HG03097 (cell line): Measurements from ENCODE around the gene GRK2.
"Not testable (repeated sequence)": the region's sequence is repeated elsewhere in the genome, so short reads cannot be mapped to it uniquely, and the experiment has no call there.

Source experiments
- ATAC-seq: cut with Tn5 transposase; IDR thresholded peaks from one replicate; pipeline ENCODE4 v1.9.1; 2021; ENCODE audit not compliant: unreplicated experiment, low FRiP score

The GRK2 gene

DNA sequence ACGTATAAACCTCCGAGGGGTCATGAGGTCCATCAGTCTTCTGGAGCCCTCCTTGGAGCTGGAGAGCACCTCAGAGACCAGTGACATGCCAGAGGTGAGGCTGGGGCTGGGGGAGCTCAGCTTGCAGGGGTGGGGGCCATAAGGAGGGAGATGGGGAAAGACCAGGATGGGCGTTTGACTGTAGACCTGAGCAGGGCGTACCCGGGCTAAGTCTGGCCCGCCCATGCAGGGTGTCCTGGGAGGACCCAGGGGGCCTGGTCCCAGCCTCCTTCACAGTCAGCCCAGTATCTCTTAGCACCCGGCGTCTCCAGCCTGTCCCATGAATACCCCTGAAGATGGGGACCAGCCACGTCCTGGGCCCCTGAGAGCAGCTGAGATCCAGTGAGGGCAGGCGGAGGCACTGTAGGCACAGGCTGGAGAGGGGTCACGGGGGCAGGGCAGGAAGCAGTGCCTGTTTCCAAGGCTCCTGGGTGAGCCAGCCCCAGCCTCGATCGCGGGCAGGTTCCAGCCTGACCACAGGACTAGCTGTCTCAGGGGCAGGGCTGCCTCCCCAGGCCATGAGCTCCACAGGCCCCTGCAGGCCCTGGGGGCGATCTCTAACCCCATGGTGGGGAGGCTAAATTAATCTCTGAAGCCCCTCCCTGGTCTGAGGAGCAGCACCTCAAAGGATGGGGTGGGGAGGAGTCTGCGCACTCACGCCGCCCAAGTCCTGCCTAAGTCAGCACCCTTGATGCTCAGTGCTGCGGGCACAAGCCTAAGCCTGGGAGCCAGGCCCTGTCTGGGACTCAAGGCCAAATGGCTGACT, 44.2 kb downstream of the GRK2 start:
- no peak for ATAC-seq

DNA sequence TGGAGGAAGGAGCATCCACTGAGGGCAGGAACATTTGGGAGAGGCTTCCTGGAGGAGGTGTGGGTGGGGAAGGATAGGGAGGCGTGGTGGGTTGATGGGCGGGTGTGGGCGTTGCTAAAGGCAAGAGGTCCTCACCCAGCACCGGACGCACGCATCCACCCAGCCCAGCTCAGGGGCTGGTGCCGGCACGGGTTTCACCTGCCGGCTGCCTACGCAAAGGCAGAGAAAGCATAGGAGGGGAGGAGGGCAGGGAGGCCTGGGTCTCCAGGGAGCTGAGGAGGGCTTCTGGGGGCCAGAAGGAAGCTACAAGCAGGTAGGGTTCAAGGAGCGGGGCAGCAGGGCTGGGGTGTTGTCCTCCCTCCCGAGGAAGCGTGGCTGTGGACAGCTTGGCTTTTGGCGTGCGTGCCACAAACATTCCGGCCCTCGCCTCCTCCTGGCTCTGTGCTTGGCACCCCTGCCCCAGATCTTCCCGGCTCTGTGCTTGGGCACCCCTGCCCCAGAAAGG, 44.8 kb downstream of the GRK2 start:
- ATAC-seq = no peak

DNA sequence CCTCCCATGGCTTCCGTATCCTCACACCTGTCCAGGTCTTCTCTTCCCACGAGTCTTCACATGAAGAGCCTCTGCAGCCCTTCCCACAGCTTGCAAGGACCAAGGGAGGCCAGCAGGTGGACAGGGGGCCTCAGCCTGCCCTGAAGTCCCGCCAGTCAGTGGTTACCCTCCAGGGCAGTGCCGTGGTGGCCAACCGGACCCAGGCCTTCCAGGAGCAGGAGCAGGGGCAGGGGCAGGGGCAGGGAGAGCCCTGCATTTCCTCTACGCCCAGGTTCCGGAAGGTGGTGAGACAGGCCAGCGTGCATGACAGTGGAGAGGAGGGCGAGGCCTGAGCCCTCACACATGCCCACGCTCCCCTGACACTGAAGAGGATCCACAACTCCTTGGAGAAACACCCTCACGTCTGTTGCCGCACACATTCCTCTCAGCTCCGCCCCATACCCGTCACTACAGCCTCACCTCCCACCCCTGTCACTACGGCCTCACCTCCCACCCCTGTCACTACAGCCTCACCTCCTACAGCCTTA, 45.3 kb downstream of the GRK2 start:
- no peak for ATAC-seq

DNA sequence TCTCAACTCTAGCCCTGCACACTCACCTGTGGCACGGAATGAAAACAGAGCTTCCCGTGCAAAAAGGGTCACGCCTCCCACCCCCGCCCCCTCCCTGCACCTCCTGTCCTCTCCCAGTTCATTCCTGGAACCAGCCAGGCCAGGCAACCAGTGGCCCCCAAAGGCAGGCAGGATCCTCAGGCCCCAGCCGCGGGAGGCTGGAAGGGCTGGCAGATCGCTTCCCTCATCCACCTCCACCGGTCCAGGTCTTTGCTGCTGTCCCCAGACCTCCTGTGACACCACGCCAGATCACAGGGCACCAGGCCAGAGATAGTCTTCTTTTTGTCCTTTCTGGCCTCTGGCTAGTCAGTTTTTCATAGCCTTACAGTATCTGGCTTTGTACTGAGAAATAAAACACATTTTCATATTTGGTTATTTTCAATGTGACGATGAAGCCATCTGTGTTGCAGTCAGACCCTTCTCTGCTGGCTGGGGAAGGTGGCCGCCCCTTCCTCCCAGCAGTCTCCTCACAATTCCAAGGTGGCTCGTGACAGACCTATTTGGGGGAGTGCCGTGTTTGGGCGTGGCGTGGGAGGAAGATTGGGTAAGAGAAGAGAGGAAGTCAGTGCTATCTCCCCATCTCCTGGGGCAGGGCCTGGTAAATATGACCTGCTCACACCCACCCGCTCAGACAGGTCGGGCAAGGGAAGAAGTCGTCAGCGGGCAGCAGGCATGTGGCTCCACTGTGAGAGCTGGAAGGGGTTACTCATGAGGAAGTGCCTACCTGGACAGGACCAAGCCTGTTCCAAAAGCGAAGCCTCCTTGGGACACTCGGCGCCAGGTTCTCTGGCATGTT, 46.1 kb downstream of the GRK2 start:
- no peak for ATAC-seq

DNA sequence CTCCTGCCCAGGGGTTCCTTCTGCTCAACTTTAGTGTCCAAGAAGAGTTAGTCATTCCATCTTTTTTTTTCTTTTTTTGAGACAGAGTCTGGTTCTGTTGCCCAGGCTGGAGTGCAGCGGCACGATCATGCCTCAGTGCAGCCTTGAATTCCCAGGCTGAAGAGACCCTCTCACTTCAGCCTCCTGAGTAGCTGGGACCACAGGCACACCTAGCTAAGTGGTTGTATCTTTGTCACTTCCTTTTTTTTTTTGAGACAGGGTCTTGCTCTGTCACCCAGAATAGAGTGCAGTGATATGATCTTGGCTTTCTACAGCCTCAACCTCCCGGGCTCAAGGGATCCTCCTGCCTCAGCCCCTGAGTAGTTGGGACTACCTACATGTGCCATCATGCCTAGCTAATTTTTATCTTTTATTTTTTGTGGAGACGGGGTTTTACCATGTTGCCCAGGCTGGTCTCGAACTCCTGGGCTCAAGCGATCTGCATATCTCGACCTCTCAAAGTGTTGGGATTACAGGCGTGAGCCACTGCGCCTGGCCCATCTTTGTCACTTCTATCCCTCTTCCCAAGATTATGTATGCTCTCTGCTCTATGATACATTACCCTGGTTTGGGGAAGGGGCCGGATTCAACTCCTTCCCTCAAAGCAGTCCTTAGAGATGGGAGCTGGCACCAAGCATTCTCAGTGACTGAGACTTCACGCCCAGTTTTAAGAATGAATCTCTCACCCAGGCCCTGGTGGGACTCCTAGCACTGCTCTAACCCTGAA, 47.0 kb downstream of the GRK2 start:
- ATAC-seq = no peak

DNA sequence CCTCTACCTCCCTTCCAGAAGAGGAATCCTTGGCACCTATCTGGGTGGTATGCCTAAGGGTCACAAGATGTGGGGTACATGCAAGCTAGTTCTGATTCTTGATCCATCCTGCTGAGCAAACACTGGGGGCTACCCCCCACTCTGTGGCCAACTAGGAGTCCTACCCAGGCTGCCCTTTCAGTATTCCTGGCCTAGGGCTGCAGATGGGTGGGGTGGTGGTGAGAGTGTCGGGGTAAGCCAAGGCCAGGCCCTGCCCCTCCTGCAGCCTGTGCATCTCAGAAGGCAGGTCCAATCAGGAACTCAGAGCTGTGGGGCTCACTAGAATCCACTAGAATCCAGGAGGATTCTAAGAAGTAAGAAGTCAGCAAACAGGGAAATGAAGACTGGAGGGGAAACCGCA, 47.9 kb downstream of the GRK2 start:
- no peak for ATAC-seq

DNA sequence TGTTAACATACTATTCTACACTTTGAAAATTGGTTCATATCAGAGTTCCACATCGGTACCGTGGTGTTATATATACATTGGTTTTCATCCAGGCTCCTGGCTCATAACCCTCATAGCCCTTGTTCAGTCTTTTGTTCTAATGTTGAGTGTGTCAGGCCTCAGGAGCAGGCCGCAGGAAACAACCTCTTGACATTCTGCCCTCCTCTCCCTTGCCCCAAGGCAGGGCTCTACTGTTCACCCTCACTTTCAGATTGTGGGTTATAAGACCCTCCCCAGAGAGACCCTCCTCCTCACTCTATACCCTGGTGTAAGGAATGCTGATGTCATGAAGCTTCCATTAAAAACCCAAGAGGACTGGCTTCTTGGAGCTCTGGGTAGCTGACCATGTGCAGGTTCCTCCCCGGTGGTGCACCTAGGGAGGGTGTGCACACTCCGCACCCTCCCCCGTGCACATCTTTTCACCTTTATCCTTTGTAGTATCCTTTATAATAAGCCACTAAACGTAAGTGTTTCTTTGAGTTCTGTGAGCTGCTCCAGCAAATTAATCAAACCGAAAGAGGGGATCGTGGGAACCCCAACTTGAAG, 49.1 kb downstream of the GRK2 start:
- no peak for ATAC-seq

DNA sequence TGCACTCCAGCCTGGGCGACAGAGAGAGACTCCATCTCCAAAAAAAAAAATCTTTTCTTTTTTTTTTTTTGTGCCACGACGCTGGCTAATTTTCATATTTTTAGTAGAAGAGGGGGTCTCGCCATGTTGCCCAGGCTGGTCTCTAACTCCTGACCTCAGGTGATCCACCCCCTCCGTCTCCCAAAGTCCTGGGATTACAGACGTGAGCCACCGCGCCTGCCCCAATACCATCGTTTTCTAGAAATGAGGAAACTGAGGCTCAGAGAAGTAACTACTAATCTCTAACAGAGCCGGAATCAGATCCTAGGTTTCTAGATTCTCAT, 50.6 kb downstream of the GRK2 start:
- ATAC-seq = no peak

DNA sequence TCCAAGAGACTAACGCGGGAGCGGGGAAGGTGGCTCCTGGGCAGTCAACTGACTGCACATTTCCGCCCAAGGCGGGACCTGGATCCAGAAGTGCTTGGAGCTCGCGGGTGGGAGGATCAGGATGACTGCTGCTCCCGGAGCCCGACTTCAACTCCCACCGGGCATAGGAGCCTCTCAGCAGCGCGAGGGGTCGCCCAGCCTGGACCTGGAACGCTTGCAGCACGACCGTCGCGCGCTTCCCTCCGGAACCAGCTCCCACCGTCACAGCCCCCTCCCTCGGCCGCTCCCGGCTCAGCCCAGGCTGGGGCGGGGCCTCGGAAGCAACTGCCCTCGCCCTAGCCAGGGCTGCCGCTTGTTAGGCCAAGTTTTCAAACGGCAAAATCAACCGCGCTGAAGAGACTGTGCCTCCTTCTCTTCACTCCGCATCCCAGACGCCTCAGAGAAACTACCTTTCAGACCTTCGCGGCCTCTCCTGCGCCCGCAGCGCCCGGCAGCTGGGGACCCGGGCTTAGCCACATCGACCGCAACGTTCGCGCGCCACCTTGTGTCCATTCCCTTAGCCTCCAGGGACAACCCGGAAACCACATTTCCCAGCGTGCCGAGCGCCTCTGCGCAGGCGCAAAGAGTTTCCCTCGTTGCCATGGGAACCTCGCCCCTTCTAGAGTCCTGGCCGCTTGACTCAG, 51.1 kb downstream of the GRK2 start:
- ATAC-seq = peak; percentile 75

DNA sequence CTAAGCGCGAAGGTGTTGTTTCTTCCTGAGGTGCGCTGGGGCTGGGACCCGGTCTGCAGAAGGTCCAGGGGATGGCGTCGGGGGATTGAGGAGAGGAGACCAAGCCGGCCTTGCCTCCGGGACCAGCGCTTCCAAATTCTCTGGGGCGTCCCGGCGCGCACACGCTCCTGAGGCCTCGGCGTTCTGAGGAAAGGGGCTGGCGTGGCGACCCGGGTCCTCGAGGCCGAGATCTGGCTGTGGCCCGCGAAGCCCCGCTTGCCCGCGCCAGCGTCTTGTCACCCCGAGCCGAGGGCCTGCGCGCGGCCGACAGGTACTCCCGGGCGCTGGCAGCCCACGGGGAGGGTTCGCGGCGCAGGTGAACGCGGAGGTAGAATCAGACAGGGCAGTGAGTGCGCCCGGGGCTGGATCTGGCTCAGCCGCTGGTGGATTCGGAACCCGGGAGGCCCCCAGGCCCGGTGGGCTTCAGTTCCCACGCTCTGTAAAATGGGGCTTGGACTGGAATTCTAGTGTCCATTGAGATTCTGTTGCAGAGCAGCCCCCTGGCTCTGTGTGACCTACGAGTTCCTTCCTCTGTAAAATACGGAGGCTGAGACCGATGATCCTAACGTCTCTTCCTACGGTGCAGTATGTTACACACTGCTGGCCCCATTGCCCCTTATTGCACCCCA, 51.7 kb downstream of the GRK2 start:
- no peak for ATAC-seq

DNA sequence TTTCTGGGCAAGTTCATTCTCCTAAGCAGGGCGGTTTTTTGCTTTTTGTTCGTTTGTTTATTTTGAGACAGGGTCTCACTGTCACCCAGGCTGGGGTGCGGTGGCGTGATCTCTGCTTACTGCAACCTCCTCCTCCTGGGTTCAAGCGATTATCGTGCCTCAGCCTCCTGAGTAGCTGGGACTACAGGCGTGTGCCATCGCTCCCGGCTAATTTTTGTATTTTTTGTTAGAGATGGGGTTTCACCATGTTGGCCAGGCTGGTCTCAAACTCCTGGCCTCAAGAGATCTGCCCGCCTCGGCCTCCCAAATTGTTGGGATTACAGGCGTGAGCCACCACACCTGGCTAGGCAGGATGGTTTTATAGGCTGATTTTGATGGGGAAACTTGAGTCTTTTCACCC, 52.6 kb downstream of the GRK2 start:
- ATAC-seq = not testable (repeated sequence)

DNA sequence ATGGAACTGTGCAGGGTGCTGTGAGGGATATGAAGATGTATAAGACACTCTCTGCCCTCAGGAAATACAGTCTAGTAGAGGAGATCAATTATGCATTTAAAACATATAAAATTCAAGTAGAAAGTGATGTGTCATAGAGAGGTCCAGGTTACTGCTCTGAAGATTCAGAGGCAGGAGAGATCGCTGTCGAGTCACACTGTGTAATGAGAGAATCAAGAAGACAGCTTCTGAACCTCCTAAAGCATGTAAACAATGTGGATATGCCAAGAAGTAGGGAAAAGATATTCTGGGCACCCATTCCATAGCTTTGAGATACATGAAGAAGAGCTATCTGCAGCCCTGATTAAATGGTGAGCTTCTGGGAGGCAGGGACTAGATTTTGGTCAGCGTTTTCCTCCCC, 53.7 kb downstream of the GRK2 start:
- no peak for ATAC-seq

DNA sequence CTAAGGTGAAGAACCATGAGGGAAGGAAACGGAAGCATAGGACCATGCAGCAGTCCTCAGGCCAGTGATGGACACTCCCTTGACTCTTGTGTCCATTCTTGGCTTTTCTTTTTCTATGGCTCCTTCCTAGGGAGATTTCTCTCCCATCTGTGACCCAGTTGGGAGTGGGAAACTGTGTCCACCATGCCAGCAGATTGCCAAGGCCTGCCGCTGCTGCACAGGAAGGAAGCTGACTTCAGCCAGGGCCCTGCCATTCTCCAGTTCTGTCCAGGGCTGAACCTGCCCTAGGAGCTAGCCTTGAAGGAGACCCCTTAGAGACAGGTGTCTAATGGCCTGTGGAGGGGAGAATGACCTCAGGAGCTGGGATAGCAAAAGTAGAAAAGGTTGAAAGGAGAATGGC, 54.4 kb downstream of the GRK2 start:
- no peak for ATAC-seq

DNA sequence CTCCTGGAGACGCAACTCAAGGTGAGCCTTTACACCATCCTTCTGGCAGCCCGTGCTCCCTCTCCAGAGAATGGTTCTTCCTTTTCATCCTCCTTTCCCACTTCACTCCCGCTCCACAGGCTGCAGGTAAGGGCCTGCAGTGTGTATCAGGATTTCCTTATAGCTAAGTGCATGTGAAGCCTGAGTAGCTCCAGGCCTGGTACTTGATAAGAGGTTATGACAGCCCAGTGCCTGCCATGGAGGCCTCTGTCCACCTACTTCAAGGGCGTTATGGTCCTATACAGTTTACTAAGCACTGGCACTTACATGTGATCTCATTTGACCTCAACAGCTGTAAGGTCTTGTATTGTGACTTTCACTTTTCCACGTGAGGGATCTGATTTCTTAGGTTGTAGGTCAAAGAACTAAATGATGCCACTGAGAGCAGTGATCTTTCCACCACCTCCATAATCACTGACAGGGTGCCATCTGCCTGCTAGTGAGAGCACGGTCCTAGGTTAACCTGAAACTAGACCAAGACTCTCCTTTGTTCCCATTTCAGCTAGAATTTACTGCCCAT, 55.1 kb downstream of the GRK2 start:
- no peak for ATAC-seq

DNA sequence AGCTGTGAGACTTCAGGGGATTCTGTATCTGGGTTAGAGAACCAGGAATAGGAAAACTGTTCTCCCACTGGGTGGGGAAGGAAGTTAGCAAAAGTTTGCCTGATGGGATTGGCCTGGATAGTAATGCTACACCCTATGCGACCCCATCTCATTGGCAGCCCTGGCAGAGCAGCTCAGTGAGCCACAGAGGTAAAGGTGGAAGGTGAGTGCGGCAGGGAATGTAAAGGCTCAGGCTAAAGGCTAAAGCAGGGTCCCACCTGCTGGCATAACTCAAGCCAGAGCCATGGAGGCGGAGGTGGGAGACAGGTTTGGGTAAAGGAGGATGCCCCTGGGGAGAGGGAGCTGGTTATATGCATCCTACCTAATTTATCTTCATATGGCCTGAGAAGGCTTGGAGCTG, 55.8 kb downstream of the GRK2 start:
- ATAC-seq = no peak

DNA sequence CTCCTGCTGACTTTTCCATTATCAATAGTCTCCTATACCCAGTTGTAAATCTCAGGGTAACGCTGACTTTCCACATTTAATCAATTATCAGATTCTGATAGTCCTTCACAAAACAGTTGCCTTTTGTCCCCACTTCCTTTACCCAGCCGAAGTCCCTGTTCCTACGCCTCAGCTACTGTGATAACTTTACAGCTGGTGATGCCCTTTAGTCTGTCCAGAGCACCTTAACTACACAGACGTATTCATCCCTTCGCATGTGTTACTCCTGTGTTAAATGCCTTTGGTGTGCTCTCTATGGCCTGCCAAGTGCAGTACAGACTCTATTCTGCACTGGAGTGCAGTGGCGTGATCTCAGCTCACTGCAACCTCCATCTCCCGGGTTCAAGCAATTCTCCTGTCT, 57.3 kb downstream of the GRK2 start:
- ATAC-seq = no peak

DNA sequence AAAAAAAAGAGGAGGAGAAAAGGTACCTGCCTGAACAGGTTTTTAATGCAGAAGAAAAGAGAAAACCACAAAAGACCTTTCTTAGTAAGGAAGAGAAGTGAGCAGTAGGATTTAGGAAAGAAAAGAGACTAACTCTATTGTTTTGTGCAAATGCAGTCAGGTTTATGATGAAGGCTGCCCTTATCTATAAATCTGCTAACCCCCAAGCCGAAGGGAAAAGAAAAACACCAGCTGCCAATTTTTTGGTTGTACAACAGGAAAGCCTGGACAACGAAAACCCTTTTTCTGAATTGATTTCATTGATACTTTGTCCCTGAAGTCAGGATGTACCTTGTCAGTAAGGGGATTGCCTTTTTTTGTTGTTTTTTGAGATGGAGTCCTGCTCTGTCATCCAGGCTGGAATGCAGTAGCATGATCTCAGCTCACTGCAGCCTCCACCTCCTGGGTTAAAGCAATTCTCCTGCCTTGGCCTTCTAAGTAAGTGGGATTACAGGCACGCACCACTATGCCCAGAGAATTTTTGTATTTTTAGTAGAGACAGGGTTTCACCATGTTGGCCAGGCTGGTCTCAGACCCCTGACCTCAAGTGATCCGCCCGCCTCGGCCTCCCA, 65.9 kb downstream of the GRK2 start:
- ATAC-seq = no peak
